Brain microvascular endothelial cell (primary cell): ENCODE measurements around the gene MRPL33.
"Not testable (repeated sequence)": the region's sequence is repeated elsewhere in the genome, so short reads cannot be mapped to it uniquely, and the experiment has no call there.

Experiments used
- DNase-seq: peaks from one replicate; pipeline ENCODE4 v3.0.0-alpha.2; 2020
- H3K27ac ChIP-seq: fragments of 250-450 bp; sonication (Bioruptor Pico); 2 replicates; pipeline ENCODE4 v1.5.1; 2020; ENCODE audit warnings: mild to moderate bottlenecking, moderate library complexity
- H3K27me3 ChIP-seq: fragments of 250-450 bp; sonication (Bioruptor Pico); replicated peaks from 2 replicates; pipeline ENCODE4 v1.5.1; 2020; ENCODE audit warnings: mild to moderate bottlenecking
- H3K36me3 ChIP-seq: fragments of 250-450 bp; sonication (Bioruptor Pico); replicated peaks from 2 replicates; pipeline ENCODE4 v1.5.1; 2020; ENCODE audit warnings: mild to moderate bottlenecking
- H3K4me3 ChIP-seq: 2 replicates; pipeline ENCODE4 v1.5.1; 2011; ENCODE audit warnings: low read depth, mild to moderate bottlenecking, control low read depth, low read length, moderate library complexity
- in situ Hi-C: cut with HindIII; loops from 2 replicates; pipeline ENCODE4 v1.10.0; 2017; ENCODE audit warnings: low sequenced_read_pairs, low pct_ligation_motif_present
- TF ChIP-seq, protein P1 (sequence below): IDR thresholded peaks from 2 replicates; pipeline ENCODE4 v1.5.1; 2011; ENCODE audit warnings: low read depth, mild to moderate bottlenecking, moderate library complexity, low read length, control low read depth, inconsistent platforms; ENCODE audit errors: missing control alignments

The MRPL33 gene

DNA sequence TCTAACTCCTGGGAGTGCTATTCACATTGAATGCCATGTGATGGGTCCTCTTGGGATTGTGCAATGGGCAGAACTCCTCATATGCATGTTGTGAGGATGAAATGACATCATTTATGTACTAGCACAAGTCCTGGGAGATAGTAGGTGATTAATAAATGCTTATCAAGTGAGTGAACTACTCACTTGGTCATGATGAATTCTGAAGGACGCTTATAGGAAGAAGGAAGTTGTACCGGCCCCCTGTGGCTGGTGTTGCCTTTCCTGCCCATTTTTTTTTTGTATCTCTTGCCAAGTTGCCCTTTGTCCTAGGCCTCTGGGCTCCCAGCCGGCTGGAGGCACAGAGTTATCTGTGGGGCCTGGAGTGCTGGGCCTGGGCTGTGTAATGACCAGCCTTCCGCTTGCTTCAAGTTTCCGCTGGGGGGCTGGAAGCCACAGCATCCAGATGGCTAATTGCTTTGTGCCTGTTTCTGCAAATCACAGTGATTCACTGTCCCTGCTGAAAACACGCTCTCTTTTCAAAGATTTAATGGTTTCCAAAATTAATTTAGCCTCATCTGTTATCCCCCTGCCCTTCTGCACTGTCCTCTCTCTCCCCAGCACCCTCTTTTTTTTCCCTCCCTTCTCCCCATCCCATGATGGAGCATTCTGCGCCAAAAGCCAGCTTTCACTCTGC lies 33.7 kb upstream of the MRPL33 start:
- no peaks in the 10 kb centered on the region for H3K36me3 ChIP-seq
- peak overlapping the region; percentile 22 for H3K27ac ChIP-seq
- DNase-seq: peak; percentile 88
- in situ Hi-C loops: no loop called here
- no peaks in the 10 kb centered on the region for H3K27me3 ChIP-seq
- TF ChIP-seq, protein P1, sequence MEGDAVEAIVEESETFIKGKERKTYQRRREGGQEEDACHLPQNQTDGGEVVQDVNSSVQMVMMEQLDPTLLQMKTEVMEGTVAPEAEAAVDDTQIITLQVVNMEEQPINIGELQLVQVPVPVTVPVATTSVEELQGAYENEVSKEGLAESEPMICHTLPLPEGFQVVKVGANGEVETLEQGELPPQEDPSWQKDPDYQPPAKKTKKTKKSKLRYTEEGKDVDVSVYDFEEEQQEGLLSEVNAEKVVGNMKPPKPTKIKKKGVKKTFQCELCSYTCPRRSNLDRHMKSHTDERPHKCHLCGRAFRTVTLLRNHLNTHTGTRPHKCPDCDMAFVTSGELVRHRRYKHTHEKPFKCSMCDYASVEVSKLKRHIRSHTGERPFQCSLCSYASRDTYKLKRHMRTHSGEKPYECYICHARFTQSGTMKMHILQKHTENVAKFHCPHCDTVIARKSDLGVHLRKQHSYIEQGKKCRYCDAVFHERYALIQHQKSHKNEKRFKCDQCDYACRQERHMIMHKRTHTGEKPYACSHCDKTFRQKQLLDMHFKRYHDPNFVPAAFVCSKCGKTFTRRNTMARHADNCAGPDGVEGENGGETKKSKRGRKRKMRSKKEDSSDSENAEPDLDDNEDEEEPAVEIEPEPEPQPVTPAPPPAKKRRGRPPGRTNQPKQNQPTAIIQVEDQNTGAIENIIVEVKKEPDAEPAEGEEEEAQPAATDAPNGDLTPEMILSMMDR: peak; percentile 12
- H3K4me3 ChIP-seq: no peak overlapping the region

DNA sequence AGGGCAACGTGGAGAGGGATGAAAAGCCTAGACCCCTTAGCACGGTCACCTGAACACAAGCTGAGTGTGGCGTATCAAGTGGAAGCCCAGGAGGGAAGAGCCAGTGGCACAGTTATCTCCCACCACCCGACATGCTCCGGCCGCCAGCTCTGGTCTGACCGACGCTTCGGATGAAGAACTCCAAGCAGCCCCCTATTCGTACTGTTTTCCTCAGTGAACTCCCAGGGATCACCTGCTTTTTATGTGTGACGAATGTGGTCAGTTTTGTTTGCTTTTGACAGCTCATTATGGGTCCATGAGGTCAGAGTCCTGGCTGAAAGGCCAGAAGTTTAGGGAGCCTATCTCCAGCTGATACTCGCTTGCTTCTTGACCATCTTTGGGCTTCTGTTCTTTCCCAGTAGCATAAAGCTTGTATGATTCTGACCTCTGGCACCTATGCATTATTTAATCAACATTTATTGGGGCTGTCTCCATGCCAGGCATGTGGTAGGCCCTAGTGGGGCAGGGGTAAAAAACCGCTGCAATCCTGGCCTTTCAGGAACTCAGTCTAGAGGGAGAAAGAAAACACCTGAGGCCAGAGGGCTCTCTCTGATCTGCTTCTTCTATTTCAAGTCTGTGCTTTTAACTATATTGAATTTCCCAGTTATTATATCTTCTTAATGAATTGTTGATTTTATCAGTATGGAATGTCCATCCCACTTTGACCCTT lies 33.0 kb upstream of the MRPL33 start:
- H3K27me3 ChIP-seq: no peaks in the 10 kb centered on the region
- no peak overlapping the region for H3K4me3 ChIP-seq
- in situ Hi-C loops: no loop called here
- H3K27ac ChIP-seq: peak overlapping the region; percentile 22
- DNase-seq: no peak
- H3K36me3 ChIP-seq: no peaks in the 10 kb centered on the region
- TF ChIP-seq, protein P1: no peak

DNA sequence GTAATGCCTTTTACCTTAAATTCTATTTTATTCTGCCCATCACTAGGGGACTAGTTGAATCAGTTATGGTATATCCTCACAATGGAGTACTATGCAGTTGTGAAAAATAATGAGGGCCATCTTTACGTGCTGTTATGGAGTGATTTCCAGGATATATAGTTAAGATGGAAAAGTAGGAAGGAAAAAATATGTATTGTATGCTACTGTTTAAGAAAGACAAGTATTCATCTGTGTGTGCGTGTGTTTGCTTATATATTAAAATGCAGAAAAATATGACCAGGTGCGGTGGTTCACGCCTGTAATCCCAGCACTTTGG lies 32.5 kb upstream of the MRPL33 start:
- H3K36me3 ChIP-seq: no peaks in the 10 kb centered on the region
- TF ChIP-seq, protein P1: no peak
- no peak overlapping the region for H3K27ac ChIP-seq
- H3K4me3 ChIP-seq: no peak overlapping the region
- in situ Hi-C loops: no loop called here
- DNase-seq: no peak
- no peaks in the 10 kb centered on the region for H3K27me3 ChIP-seq

DNA sequence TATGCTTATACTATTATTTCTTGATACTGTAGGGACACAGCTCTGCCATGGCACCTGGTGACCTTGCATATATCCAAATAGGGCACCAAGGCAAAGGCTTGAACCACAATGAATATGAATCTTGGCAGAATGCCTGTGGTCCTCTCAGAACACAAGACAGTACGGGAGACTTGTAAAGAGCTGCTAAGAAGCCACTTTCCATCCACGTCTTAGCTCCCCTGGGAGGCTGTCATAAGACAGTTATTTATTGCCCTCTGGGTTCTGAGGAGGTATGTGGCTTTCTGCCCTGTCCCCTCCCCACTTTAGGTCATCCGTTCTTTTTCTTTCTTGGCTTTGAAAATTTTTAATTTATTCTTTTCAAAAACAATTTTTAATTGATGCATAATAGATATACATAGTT lies 29.8 kb upstream of the MRPL33 start:
- H3K4me3 ChIP-seq: no peak overlapping the region
- no peak overlapping the region for H3K27ac ChIP-seq
- in situ Hi-C loops: no loop called here
- no peaks in the 10 kb centered on the region for H3K27me3 ChIP-seq
- no peak for DNase-seq
- H3K36me3 ChIP-seq: no peaks in the 10 kb centered on the region
- TF ChIP-seq, protein P1: no peak

DNA sequence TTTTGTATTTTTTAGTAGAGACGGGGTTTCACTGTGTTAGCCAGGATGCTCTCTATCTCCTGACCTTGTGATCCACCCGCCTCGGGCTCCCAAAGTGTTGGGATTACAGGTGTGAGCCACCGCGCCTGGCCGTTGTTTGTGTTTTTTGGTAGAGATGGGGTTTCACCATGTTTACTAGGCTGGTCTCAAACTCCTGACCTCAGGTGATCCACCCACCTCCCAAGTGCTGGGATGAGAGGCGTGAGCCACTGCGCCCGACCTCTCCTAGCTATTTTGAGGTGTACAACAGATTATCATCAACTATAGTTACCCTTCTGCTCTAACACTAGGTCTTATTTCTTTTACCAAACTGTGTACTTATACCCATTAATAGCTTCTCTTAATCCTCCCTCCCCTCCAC lies 28.9 kb upstream of the MRPL33 start:
- DNase-seq: no peak
- no peak overlapping the region for H3K4me3 ChIP-seq
- H3K27me3 ChIP-seq: no peaks in the 10 kb centered on the region
- in situ Hi-C loops: no loop called here
- TF ChIP-seq, protein P1: no peak
- H3K36me3 ChIP-seq: no peaks in the 10 kb centered on the region
- no peak overlapping the region for H3K27ac ChIP-seq

DNA sequence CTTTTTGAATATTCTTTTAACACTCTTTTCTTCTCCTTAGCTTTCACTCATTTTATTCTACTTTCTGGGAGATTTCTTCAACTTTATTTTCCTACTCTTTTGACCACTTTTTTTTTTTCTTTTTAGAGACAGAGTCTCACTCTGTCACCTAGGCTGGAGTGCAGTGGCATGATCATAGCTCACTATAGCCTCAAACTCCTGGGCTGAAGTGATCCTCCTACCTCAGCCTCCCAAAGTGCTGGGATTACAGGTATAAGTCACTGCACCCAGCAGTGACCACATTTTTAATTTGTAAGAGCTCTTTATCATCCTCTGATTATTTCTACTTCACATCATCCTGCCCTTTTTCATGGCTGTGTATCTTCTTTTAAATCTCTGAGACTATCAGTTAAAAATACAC lies 26.0 kb upstream of the MRPL33 start:
- H3K36me3 ChIP-seq, DNase-seq, in situ Hi-C loops, H3K4me3 ChIP-seq, H3K27ac ChIP-seq, H3K27me3 ChIP-seq: not testable (repeated sequence)
